Activated CD8-positive, alpha-beta memory T cell treated with anti-CD3 and anti-CD28 coated beads, Interleukin-2, amount 50 U/mL, for 4 hours (primary cell): ENCODE results near the gene MTFR1L.

Experiments used
- DNase-seq: peaks from one replicate; pipeline ENCODE4 v3.0.0-alpha.2; 2020

Gene MTFR1L

GRCh38 chr1:25792115-25792514 is 27.6 kb upstream of the MTFR1L start:
- DNase-seq, result no peak

- no peak for DNase-seq
Measured at GRCh38 chr1:25793585-25794170, 26.1 kb upstream of the MTFR1L start.

- DNase-seq, result no peak
Measured at GRCh38 chr1:25794325-25794724, 25.4 kb upstream of the MTFR1L start.

- no peak for DNase-seq
Measured at GRCh38 chr1:25795211-25795610, 24.5 kb upstream of the MTFR1L start.

- peak; percentile 46 for DNase-seq
Measured at GRCh38 chr1:25795946-25796810, 23.6 kb upstream of the MTFR1L start.

DNA sequence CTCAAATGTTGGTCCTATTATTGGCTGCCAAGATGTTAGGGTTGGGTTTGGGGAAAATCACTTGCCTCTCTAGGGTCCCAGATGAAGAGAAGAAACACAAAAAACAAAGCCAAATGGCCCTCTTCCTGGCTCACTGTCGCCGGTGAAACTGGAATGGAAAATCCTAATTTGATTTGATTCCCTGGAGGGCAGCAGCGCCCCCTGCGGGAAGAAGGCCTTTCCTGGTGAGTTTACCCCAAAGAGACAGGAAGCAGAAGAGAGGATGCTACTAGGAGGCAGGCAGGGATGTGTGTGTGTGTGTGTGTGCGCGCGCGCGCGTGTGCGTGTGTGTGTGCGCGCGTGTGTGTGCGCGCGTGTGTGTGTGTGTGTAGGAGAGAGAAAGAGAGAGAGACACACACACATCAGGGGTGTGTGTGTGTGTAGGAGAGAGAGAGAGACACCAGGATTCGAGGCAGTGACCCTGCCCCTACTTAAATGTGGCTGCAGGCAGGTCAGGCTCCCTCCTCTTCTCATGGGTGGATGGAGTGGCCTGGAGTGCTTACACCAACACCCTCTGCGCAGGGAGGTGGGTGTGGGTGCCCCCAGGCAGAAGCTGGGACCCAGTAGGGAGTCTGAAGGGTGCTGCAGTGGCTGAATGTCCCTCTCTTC is 22.8 kb upstream of the MTFR1L start:
- peak; percentile 85 for DNase-seq

GRCh38 chr1:25797939-25798338 is 21.8 kb upstream of the MTFR1L start:
- DNase-seq, result no peak

GRCh38 chr1:25798666-25799351 is 20.9 kb upstream of the MTFR1L start:
- no peak for DNase-seq

DNA sequence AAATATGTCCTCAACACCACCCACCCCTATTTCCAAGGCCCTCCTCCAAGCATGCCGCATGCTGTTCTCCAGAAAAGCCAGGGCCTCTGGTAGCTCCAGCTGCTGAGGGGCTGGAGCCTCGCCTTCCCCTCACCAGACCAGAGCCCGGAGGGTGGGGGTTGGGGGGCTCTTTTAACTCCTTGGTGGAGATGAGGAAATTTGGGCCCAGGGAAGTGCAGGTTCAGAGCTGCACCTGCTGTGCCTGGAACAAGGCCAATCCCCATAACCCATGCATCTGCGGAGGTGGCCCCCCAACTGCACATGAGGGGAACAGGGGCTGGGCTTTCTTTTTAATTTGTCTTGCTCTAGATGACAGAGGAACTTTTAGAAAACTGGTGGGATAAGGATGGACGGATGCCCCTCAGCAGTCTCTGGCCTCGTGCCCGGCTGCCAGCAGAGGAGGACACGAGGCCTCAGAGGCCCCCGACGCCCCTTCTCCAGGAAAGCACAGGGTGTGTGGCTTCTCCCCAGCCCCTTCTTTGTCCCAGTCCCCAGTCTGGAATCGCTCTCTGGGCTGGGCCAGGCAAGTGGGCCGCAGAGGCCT is 20.3 kb upstream of the MTFR1L start:
- no peak for DNase-seq

- peak; percentile 32 for DNase-seq
Measured at GRCh38 chr1:25799935-25800702, 19.6 kb upstream of the MTFR1L start, which contains the start of gene SELENON. TSS of gene SELENON (plus strand) at chr1:25800193. CDS start at chr1:25800231, 38 bp downstream.

DNA sequence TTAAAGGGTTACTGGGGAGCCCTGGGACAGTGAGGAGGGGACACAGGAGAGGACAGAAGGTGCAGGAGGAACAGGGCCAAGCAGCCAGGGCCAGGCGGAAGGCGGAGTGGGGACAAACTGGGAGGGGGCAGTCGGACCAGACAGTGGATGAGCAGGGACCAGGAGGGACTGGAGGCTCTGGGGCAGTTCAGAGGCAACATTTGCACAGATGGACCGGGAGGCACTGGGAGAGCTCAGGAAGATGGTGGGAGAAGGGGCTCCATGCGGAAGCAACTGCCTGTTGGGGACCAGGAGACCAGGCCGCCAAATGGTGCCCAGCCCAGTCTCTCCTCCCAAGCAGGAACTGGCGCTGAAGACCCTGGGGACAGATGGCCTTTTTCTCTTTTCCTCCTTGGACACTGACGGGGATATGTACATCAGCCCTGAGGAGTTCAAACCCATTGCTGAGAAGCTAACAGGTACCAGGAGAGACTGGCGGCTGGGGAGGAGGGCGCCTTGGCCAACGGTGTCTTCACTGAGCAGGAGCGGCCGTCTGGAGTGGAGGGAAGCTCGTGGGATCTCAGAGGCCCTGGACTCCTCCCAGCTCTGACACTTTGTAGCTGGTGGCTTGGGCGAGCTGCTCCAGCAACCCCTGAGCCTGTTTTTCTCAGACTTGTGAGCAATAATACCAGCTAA is 18.9 kb upstream of the MTFR1L start:
- DNase-seq, result no peak

GRCh38 chr1:25802915-25803314 is 16.8 kb upstream of the MTFR1L start:
- DNase-seq, result no peak

- no peak for DNase-seq
Measured at GRCh38 chr1:25803368-25803767, 16.4 kb upstream of the MTFR1L start.

DNA sequence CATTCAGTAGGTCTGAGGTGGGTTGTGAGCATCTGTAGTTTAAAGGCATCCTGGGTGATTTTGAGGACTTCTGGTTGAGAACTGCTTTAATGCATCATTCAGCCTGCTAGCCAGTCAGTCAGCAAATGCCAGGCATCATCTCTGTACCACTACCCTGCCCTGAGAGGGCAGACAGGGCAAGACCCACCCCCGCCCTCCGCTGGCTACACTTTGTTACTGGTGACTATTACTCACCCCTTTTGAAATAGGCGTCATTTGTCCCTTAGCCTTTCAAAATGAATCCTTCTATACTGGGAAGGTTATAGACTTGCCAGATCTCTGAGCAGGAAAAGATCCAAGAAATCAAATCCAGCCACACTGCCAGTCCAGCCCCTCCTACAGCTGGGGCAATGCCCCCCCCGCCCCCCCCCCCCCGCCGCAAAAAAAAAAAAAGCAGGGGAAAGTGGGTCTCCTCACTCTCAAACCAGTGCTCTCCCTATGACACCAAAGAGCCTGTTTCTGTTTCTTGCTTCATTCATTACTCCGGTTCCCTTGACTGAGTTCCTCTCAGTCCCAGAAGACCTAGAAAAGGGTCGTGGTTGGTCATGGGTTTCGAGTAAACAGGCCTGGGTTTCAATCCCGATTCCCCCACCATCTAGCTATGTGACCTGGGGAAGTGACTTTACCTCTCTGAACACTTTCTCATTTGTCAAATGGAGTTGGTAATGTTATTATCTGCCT is 15.3 kb upstream of the MTFR1L start:
- DNase-seq, result no peak

DNA sequence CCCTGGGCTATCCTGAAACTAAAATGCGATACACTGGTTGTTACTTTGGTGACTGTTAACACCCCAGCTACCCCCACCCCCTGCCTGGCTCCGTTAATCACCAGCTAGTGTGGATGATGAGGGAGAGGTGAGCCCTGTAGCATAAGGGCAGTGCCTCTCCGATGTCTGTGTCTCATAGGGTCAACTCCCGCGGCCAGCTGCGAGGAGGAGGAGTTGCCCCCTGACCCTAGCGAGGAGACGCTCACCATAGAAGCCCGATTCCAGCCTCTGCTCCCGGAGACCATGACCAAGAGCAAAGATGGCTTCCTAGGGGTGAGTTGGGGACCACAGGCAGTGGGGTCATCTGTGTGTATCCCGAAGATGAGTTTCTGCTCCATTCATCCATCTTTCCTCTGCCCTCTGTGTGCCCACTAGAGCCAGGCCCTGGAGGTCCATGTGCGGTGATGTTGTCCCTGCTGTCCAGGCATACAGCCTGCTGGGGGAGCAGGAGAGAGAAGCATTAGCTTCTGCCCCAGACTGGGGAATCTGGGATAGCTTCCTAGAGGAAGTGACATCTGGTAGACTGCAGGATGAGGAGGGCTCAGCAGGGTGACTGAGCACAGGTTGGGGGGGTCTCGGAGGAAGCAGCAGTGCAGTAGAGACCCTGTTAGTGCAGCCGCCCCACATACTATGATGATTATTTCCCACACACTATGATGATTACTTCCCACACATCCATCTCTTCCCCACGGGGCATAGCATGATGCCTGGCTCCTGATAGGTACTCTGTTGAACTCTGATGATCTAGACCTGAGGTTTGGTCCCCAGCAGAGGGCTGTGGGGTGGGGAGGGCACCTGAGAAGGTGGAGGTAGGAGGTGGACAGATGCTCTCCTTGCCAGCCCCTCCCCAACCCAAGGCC is 14.5 kb upstream of the MTFR1L start:
- DNase-seq, result no peak

- no peak for DNase-seq
Measured at GRCh38 chr1:25805863-25806225, 13.9 kb upstream of the MTFR1L start.

DNA sequence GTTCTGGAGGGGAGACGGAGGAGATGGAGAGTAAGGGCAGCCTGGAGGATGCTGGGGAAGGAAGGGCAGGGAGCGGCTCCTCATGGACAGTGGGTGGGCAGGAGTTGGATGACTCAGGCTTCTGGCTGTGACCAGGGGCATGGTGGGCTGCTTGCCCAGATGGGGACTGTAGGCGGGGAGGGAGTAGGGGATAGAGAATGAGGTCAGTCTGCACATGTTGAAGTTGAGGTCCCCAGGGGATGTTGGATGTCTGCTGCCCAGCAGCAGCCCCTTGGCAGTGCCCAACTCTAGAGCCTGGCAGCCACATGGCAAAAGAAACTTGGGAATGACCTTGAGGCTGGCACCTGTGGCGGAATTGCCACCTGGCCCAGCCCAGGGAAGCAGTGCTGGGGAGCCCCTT is 13.3 kb upstream of the MTFR1L start:
- DNase-seq, result no peak

GRCh38 chr1:25807480-25808390 is 12.0 kb upstream of the MTFR1L start:
- no peak for DNase-seq
